GM18502 (cell line): ENCODE data around the gene FYN.
"Not testable (repeated sequence)": the region's sequence is repeated elsewhere in the genome, so short reads cannot be mapped to it uniquely, and the experiment has no call there.

Experiments used
- ATAC-seq: cut with Tn5 transposase; IDR thresholded peaks from one replicate; pipeline ENCODE4 v1.9.1; 2021; ENCODE audit warnings: mild to moderate bottlenecking; ENCODE audit not compliant: unreplicated experiment, poor library complexity

FYN gene

GRCh38 chr6:111837641-111838500 is 35.4 kb downstream of the FYN start:
- peak; percentile 87 for ATAC-seq

- no peak for ATAC-seq
Measured at GRCh38 chr6:111837007-111837406, 36.2 kb downstream of the FYN start.

- ATAC-seq = no peak
Measured at GRCh38 chr6:111835807-111836206, 37.4 kb downstream of the FYN start.

DNA sequence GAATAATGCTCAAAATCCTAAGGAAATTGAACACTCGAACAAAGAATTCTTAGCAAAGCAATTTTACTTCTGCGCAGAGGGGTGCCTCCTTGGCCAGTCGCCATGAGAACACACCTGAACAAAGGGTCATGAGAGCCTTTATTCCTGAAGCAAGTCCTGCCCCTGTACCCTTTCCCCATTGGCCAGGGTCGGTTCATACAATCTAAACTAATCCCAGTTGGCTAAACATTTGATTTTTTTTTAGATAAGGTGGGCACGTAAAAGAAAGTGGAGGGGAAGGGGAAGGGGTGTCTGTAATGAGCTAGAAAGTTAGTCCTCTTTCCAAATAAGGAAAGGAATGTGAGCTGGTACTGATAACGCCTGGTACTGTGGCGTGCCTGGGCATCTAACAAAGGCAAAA is 37.9 kb downstream of the FYN start:
- not testable (repeated sequence) for ATAC-seq

DNA sequence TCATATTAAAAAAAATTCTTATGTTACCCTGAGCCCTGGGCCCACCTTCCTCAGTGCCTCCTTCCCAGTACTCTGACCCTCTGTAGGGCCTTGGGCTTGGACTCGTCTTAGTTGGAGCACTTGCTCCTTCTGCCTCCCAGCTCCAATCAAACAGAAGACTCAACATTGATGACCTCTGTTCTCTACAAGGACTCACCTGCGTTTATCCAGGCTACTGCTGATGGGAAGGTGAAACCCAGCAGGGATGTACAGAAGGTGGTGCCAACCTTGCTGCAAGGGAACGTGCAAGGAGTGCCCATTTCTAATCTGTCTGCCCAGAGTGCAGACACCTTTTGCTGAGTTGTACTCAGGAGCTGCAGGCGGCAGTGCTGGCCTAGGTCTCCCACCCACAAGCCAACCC is 38.9 kb downstream of the FYN start:
- ATAC-seq = no peak

- ATAC-seq = peak; percentile 45
Measured at GRCh38 chr6:111832833-111833418, 40.3 kb downstream of the FYN start.

- ATAC-seq = no peak
Measured at GRCh38 chr6:111831408-111831807, 41.8 kb downstream of the FYN start.

GRCh38 chr6:111829998-111830397 is 43.3 kb downstream of the FYN start:
- ATAC-seq = no peak

GRCh38 chr6:111829581-111829980 is 43.7 kb downstream of the FYN start:
- ATAC-seq = no peak

DNA sequence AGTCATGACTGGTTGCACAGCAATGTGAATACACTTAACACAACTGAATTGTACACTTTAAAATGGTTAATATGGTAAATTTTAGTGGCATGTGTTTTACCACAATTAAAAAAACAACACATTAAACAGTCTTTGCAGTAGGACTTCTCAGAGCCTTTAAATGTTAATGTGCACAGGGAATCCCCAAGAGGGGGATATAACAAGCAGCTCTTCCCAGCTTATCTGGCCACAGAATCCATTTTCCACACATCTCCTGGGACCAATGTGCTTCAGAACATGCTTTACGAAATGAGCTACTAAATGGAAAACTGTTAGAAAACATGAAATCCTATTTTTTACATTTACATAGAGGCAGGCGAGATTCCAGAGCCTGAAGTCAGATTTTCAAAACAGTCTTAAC is 44.4 kb downstream of the FYN start:
- no peak for ATAC-seq

DNA sequence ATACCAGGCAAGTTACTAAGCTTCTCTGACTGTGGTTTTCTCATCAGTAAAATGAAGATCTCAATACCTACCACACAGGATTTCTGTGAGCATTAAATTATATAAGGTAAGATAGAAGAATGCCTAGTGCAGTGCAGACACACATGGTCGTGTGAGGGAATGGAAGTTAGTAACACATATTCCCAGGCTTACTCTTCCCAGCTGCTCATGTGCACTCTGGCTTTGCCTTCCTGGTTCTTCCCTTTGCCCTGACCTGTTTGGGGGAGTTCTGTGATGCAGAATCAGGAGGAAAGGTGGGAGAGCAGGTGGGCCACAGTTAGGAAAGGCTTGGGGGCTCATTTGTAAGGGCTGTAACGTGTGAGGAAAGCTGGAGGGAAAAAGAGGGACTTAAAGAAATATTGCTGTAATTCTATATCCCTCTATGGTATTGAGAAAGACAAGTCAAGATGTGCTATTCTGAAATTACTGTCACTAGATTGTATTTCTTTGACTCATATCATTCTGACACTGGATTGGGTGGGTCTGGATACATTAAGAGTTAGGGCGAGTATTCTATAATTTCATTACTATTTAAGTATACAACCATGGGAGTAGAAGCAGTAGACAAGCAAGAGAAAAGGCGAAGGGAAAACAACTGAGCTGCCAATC is 47.7 kb downstream of the FYN start:
- no peak for ATAC-seq

- ATAC-seq = peak; percentile 90
Measured at GRCh38 chr6:111824608-111825337, 48.5 kb downstream of the FYN start.

GRCh38 chr6:111823831-111824607 is 49.2 kb downstream of the FYN start:
- peak; percentile 40 for ATAC-seq

- ATAC-seq = no peak
Measured at GRCh38 chr6:111823012-111823411, 50.2 kb downstream of the FYN start.

DNA sequence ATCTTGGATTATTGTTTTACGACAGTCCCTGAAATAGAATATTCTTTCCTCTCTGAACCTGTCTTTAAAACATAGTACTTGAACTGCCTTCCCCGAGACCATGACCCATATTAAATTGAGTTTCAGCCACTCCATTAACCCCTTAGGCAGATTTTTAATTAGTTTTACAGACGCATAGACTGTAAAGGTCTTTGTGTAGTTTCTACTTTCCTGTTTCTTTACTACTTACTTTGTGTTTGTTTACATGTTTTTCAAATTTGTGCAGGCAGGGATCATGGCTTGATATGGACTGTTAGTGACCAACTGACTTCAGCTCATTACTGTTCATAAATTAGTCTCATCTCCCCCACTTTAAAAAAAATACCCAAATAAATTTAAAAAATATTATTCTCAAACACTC is 53.8 kb downstream of the FYN start:
- no peak for ATAC-seq

- ATAC-seq = no peak
Measured at GRCh38 chr6:111818539-111819226, 54.6 kb downstream of the FYN start.

- ATAC-seq = no peak
Measured at GRCh38 chr6:111817451-111818120, 55.7 kb downstream of the FYN start.

DNA sequence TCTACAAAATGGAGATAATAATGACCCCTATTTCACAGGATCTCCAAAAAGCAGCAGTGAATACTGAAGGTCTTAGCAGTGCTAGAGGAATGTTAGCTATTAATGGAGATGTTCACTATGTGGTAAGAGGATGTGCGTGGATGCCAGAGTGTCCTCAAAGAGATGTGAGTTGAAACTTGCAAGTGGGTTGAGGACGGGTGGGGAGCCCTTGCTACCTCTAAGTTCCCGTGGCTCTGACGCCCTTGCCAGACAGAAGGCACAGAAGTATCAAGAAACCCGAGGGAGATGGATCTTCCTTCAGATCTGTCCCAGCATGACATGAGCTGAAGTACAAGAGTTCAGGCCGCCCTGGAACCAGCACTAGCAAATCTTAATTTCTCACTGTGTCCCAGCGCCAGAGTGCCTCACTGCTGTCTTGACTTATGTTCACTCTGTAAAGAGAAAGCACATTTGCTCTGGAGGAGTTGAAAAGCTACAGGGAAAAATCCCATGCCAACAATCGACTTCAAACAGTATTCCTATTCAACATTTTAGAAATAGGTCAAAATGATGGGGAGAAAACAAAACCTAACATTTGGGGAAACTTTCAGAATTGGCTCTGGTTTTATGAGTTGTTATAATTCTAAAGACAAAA is 59.5 kb downstream of the FYN start:
- no peak for ATAC-seq
